Fibroblast of lung (primary cell): ENCODE results near the gene CD300LF. TPM values are rescaled to one million over a fixed set of nuclear protein-coding genes. Genes with fewer than 3 reads are reported as not detected.

Experiments
- DNase-seq, 2 donors: peaks; one replicate each; pipeline versions ENCODE4 v3.0.0 to v3.0.0-alpha.2; 2010; ENCODE audit warnings: low read depth in 2 of 2
- H2AFZ ChIP-seq: 2 replicates; pipeline ENCODE4 v1.5.1; 2012; ENCODE audit warnings: low read length, control low read depth, inconsistent platforms
- H3K27ac ChIP-seq: 2 replicates; pipeline ENCODE4 v1.5.1; 2011; ENCODE audit warnings: low read length, control low read depth; ENCODE audit not compliant: insufficient read depth
- H3K27me3 ChIP-seq: 2 replicates; pipeline ENCODE4 v1.5.1; 2011; ENCODE audit warnings: mild to moderate bottlenecking, low read length; ENCODE audit not compliant: control insufficient read depth, insufficient read depth
- H3K36me3 ChIP-seq: 2 replicates; pipeline ENCODE4 v1.5.1; 2011; ENCODE audit warnings: low read length; ENCODE audit not compliant: control insufficient read depth, insufficient read depth
- H3K4me1 ChIP-seq: 2 replicates; pipeline ENCODE4 v1.5.1; 2011; ENCODE audit warnings: low read length; ENCODE audit not compliant: control insufficient read depth, insufficient read depth; ENCODE audit errors: extremely low read depth
- H3K4me2 ChIP-seq: 2 replicates; pipeline ENCODE4 v1.5.1; 2011; ENCODE audit warnings: low read length, control low read depth; ENCODE audit not compliant: insufficient read depth; ENCODE audit errors: extremely low read depth
- H3K4me3 ChIP-seq, 4 experiments: fragments of 200-600 bp in 1 of 4; sonication (generic) in 1 of 4; replicated peaks in 1 of 4; 2 replicates each; pipeline ENCODE4 v1.5.1; 2011 to 2016; ENCODE audit warnings: low read length in 4 of 4, low read depth in 3 of 4, mild to moderate bottlenecking in 3 of 4, control low read depth in 2 of 4, inconsistent platforms in 1 of 4, mixed read lengths in 1 of 4; ENCODE audit not compliant: insufficient read depth in 1 of 4; ENCODE audit errors: control extremely low read depth in 1 of 4
- H3K79me2 ChIP-seq: 2 replicates; pipeline ENCODE4 v1.5.1; 2012; ENCODE audit warnings: mild to moderate bottlenecking, low read length, inconsistent platforms; ENCODE audit not compliant: control insufficient read depth, insufficient read depth
- H3K9ac ChIP-seq: 2 replicates; pipeline ENCODE4 v1.5.1; 2011; ENCODE audit warnings: mild to moderate bottlenecking, low read length, control low read depth; ENCODE audit not compliant: insufficient read depth
- H3K9me3 ChIP-seq: 2 replicates; pipeline ENCODE4 v1.5.1; 2012; ENCODE audit warnings: low read depth, low read length; ENCODE audit not compliant: control insufficient read depth, insufficient read depth
- H4K20me1 ChIP-seq: 2 replicates; pipeline ENCODE4 v1.5.1; 2011; ENCODE audit warnings: low read length; ENCODE audit not compliant: control insufficient read depth, insufficient read depth; ENCODE audit errors: extremely low read depth
- EZH2 ChIP-seq: IDR thresholded peaks from 2 replicates; pipeline ENCODE4 v1.5.1; 2012; ENCODE audit warnings: low read length, control low read depth, mild to moderate bottlenecking; ENCODE audit errors: missing control alignments
- polyA plus RNA-seq, 2 donors: library from polyadenylated mRNA; depleted of rRNA in 1 of 2; stranded (reverse) in 1 of 2; unstranded in 1 of 2; fragments of >200 nt; gene quantifications; 2 replicates each; pipeline ENCODE4 v1.2.1, GENCODE V29; 2011 to 2012; ENCODE audit warnings: missing spikeins in 1 of 2
- total RNA-seq: library from RNA; depleted of rRNA; stranded (reverse); fragments of >200 nt; gene quantifications from 2 replicates; pipeline ENCODE4 v1.2.1, GENCODE V29; 2014
- TF ChIP-seq, protein P1 (sequence below), 2 donors: IDR thresholded peaks in 1 of 2; conservative IDR thresholded peaks in 1 of 2; 1 replicate in 1 of 2; 2 replicates in 1 of 2; pipeline ENCODE4 v1.5.1; 2011 to 2012; ENCODE audit warnings: low read length in 2 of 2, control low read depth in 1 of 2, inconsistent platforms in 1 of 2, low read depth in 1 of 2, mild to moderate bottlenecking in 1 of 2

Gene CD300LF
- total and polyA plus RNA-seq, 2 donors (not counting 1 experiment from before 2014, with no cell fraction given) = not detected

- Histone ChIP-seq H3K36me3 (no peaks in the 10 kb centered on the region), H2AFZ (no peak overlapping the region), H3K4me2 (no peak overlapping the region), H3K27ac (no peak overlapping the region), H3K4me1 (no peaks in the 10 kb centered on the region), H3K79me2 (no peaks in the 10 kb centered on the region), H4K20me1 (no peaks in the 10 kb centered on the region), H3K9ac (no peak overlapping the region), H3K27me3 (no peaks in the 10 kb centered on the region), H3K4me3 (no peak overlapping the region), H3K9me3 (no peaks in the 10 kb centered on the region)
- TF ChIP-seq, protein P1, sequence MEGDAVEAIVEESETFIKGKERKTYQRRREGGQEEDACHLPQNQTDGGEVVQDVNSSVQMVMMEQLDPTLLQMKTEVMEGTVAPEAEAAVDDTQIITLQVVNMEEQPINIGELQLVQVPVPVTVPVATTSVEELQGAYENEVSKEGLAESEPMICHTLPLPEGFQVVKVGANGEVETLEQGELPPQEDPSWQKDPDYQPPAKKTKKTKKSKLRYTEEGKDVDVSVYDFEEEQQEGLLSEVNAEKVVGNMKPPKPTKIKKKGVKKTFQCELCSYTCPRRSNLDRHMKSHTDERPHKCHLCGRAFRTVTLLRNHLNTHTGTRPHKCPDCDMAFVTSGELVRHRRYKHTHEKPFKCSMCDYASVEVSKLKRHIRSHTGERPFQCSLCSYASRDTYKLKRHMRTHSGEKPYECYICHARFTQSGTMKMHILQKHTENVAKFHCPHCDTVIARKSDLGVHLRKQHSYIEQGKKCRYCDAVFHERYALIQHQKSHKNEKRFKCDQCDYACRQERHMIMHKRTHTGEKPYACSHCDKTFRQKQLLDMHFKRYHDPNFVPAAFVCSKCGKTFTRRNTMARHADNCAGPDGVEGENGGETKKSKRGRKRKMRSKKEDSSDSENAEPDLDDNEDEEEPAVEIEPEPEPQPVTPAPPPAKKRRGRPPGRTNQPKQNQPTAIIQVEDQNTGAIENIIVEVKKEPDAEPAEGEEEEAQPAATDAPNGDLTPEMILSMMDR (conservative IDR thresholded peaks at IDR 0.05 in 1 of 2, IDR thresholded peaks at IDR 0.05 in 1 of 2; ENCODE audit: low read depth in 1 of 2, low read length in 2 of 2) = no peak
- TF ChIP-seq EZH2 = no peak
- DNase-seq = no peak
These were observed 540 bp upstream of the CD300LF start for GRCh38 chr17:74713171-74713755.

DNA sequence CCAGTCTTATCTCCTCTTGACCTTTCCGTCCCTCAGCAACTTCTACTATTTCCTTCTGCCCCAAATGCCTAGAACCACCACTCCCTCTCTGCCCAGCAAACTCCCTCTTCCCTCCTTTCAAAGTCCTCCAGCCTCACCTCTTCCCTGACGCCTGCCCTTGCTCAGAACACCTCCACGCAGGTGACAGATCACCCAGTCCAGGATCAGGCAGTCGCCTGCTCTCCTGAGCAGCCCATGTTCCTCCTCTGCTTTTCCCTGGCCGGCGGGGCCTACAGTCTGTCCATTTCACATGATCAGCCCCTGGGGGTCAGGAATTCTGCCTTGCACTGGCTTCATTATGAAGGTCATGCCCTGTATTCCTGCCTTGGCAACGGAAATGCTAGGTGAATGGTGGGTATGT is 422 bp downstream of the CD300LF start:
- Histone ChIP-seq H3K79me2 (no peaks in the 10 kb centered on the region), H2AFZ (no peak overlapping the region), H3K9me3 (no peaks in the 10 kb centered on the region), H4K20me1 (no peaks in the 10 kb centered on the region), H3K4me3 (no peak overlapping the region), H3K36me3 (no peaks in the 10 kb centered on the region), H3K4me1 (no peaks in the 10 kb centered on the region), H3K27me3 (no peaks in the 10 kb centered on the region), H3K4me2 (no peak overlapping the region), H3K27ac (no peak overlapping the region), H3K9ac (no peak overlapping the region)
- no peak for DNase-seq
- no peak for TF ChIP-seq EZH2

DNA sequence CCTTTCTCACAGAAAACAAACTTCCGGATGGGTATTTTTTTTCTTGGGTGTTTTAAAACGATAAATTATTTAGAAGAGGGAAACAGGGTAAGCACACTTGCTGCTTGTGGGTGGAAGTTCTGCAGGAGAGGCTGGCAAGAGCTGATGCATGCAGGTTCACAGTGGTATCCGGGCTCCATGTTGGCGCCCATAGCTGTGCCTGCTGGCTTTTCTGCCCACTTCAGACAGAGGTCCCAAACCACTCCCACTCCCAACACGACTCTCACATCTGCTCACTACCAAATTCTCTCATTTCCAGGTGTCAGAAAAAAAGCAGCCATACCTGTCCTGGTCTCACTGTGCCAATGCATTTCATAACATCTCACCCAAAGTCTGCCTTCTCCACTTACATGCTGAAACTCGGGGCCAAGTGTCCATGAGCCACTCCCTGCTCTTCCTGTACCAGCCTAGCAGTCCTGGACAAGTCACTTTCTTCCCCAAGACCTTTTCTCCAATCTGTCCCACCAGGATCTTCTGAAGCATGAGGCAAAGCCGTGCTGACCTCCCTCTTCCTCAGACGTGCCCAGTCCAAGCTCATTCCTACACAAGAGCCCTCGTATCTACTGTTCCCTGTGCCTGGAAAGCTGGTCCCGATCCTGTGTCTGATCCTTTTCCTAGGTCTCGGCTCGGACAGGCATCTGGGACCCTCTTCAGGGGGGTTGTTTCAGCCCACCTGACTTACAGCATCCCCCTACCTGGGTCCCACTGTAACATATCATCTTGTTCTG is 1.5 kb downstream of the CD300LF start:
- Histone ChIP-seq H4K20me1 (no peaks in the 10 kb centered on the region), H3K27me3 (no peaks in the 10 kb centered on the region), H3K9me3 (no peaks in the 10 kb centered on the region), H3K9ac (no peak overlapping the region), H3K27ac (no peak overlapping the region), H3K4me2 (no peak overlapping the region), H2AFZ (no peak overlapping the region), H3K4me3 (no peak overlapping the region), H3K36me3 (no peaks in the 10 kb centered on the region), H3K79me2 (no peaks in the 10 kb centered on the region), H3K4me1 (no peaks in the 10 kb centered on the region)
- TF ChIP-seq, protein P1 (conservative IDR thresholded peaks at IDR 0.05 in 1 of 2, IDR thresholded peaks at IDR 0.05 in 1 of 2; ENCODE audit: low read depth in 1 of 2, low read length in 2 of 2) = no peak
- TF ChIP-seq EZH2 = no peak
- no peak for DNase-seq
